HL-60 (cell line): ENCODE results near the gene PGD.

Source experiments
- DNase-seq, 2 experiments: peaks; one replicate each; pipeline ENCODE4 v3.0.0-alpha.2; 2010 to 2020; ENCODE audit warnings: low read depth in 1 of 2, low spot score in 1 of 2
- H3K27ac ChIP-seq: fragments of 250-450 bp; sonication (Bioruptor Pico); replicated peaks from 2 replicates; pipeline ENCODE4 v1.5.1; 2020; ENCODE audit warnings: mild to moderate bottlenecking, moderate library complexity
- H3K27me3 ChIP-seq: fragments of 250-450 bp; sonication (Bioruptor Pico); 2 replicates; pipeline ENCODE4 v1.5.1; 2021; ENCODE audit warnings: mild to moderate bottlenecking, moderate library complexity; ENCODE audit not compliant: insufficient read depth, poor library complexity, severe bottlenecking
- H3K4me3 ChIP-seq: replicated peaks from 2 replicates; pipeline ENCODE4 v1.5.1; 2011; ENCODE audit warnings: mild to moderate bottlenecking, control low read depth, low read length; ENCODE audit not compliant: insufficient read depth
- CTCF ChIP-seq: IDR thresholded peaks from one replicate; pipeline ENCODE4 v1.5.1; 2011; ENCODE audit warnings: low read length, control low read depth, inconsistent platforms; ENCODE audit not compliant: insufficient read depth
- GABPA ChIP-seq: IDR thresholded peaks from 2 replicates; pipeline ENCODE4 v1.6.1; 2012; ENCODE audit warnings: low read depth
- POLR2AphosphoS5 ChIP-seq: IDR thresholded peaks from 2 replicates; pipeline ENCODE4 v1.6.1; 2012; ENCODE audit warnings: low read depth
- REST ChIP-seq: IDR thresholded peaks from 2 replicates; pipeline ENCODE4 v1.6.1; 2012; ENCODE audit warnings: low read depth; ENCODE audit not compliant: insufficient replicate concordance
- SPI1 ChIP-seq: IDR thresholded peaks from 2 replicates; pipeline ENCODE4 v1.6.1; 2012; ENCODE audit warnings: low read depth, mild to moderate bottlenecking, borderline replicate concordance

Gene PGD

GRCh38 chr1:10401281-10401680, 2.4 kb downstream of the PGD start:
- no peak overlapping the region; the same call in 1 of the 2 replicates for H3K4me3 ChIP-seq
- H3K27me3 ChIP-seq, result no peaks in the 10 kb centered on the region
- DNase-seq, result no peak
- TF ChIP-seq GABPA (no peak), CTCF (no peak), REST (no peak), POLR2AphosphoS5 (no peak), SPI1 (no peak)
- H3K27ac ChIP-seq, result peak overlapping the region; percentile 51

- H3K27ac ChIP-seq, result no peak overlapping the region
- no peak for TF ChIP-seq CTCF
- TF ChIP-seq POLR2AphosphoS5, result no peak
- no peak for TF ChIP-seq REST
- TF ChIP-seq SPI1, result no peak
- no peak for TF ChIP-seq GABPA
- no peaks in the 10 kb centered on the region for H3K27me3 ChIP-seq
- DNase-seq, result no peak
- H3K4me3 ChIP-seq, result no peak overlapping the region
Observed at GRCh38 chr1:10402729-10403274, 3.9 kb downstream of the PGD start.

GRCh38 chr1:10407201-10407600, 8.3 kb downstream of the PGD start:
- Histone ChIP-seq H3K27me3 (no peaks in the 10 kb centered on the region), H3K4me3 (no peak overlapping the region), H3K27ac (no peak overlapping the region)
- DNase-seq, result no peak
- TF ChIP-seq CTCF (no peak), GABPA (no peak), REST (no peak), POLR2AphosphoS5 (no peak), SPI1 (no peak)
